BE2C (cell line): ENCODE results near the gene CORO2B.
A peak's percentile ranks its signal among the peaks of the same experiment; 100 is the strongest.

Source experiments
- DNase-seq: peaks from one replicate; pipeline ENCODE4 v3.0.0-alpha.2; 2020
- H3K27me3 ChIP-seq: fragments of 250-450 bp; sonication (Bioruptor Pico); 2 replicates; pipeline ENCODE4 v1.5.1; 2020; ENCODE audit warnings: mild to moderate bottlenecking
- H3K36me3 ChIP-seq: fragments of 250-450 bp; sonication (Bioruptor Pico); 2 replicates; pipeline ENCODE4 v1.5.1; 2020; ENCODE audit warnings: mild to moderate bottlenecking
- H3K4me1 ChIP-seq: fragments of 250-450 bp; sonication (Bioruptor Pico); 2 replicates; pipeline ENCODE4 v1.5.1; 2020
- H3K4me3 ChIP-seq: 2 replicates; pipeline ENCODE4 v1.5.1; 2011; ENCODE audit warnings: low read depth, low read length
- H3K9me3 ChIP-seq: fragments of 250-450 bp; sonication (Bioruptor Pico); 2 replicates; pipeline ENCODE4 v1.5.1; 2020
- CTCF ChIP-seq: IDR thresholded peaks from 2 replicates; pipeline ENCODE4 v1.5.1; 2012; ENCODE audit warnings: mild to moderate bottlenecking, low read depth, low read length

CORO2B gene

DNA sequence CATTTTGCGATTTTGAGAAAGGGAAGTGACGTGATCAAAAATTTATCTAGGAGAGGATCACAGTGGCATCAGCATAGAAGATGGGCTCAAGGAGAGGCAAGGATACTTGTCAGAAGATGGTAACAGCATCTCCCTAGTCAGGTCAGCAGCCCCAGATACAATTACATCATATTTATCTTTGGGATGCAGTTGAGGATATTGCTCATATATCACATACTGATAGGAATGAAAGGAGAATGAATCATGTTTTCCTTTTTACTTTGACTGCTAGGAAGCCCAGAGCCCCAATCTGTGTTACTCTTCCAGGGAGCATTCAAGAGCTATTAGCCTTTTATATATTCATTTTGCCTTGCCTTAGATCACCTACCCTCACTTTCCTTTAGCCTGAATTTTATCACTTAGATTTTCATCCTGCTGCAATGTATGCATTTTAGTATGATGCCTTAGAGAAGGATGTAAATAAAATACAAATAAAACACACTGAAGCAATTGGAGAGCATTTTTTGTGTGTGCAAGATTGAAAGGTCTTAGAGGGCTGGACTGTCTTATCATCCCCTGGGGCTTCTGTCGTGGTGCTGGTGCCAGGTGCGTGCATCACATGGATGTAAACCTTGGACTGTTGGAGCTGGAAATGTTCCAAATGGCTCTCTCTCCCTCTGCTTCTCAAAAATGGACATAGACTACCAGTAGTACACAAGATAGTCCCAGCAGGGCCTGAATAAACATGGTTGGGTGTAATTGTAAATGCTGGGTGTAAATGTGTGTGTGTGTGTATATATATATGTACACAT lies 40.3 kb downstream of the CORO2B start:
- H3K36me3 ChIP-seq = no peaks in the 10 kb centered on the region
- no peak overlapping the region for H3K4me3 ChIP-seq
- H3K4me1 ChIP-seq = peaks cover 51% of the 10 kb centered on the region
- DNase-seq = peak; percentile 60
- no peaks in the 10 kb centered on the region for H3K9me3 ChIP-seq
- no peaks in the 10 kb centered on the region for H3K27me3 ChIP-seq
- no peak for TF ChIP-seq CTCF

- Histone ChIP-seq H3K27me3 (no peaks in the 10 kb centered on the region), H3K36me3 (no peaks in the 10 kb centered on the region), H3K9me3 (no peaks in the 10 kb centered on the region), H3K4me1 (peaks cover 38% of the 10 kb centered on the region), H3K4me3 (no peak overlapping the region)
- peak; percentile 85 for DNase-seq
- TF ChIP-seq CTCF = no peak
Observed at GRCh38 chr15:68620721-68621527, 42.1 kb downstream of the CORO2B start.

- no peak overlapping the region for H3K4me3 ChIP-seq
- H3K27me3 ChIP-seq = no peaks in the 10 kb centered on the region
- no peak for TF ChIP-seq CTCF
- H3K4me1 ChIP-seq = peaks cover 33% of the 10 kb centered on the region
- no peaks in the 10 kb centered on the region for H3K36me3 ChIP-seq
- no peak for DNase-seq
- H3K9me3 ChIP-seq = no peaks in the 10 kb centered on the region
Observed at GRCh38 chr15:68621535-68621934, 42.7 kb downstream of the CORO2B start.

- Histone ChIP-seq H3K4me1 (peaks cover 25% of the 10 kb centered on the region), H3K4me3 (no peak overlapping the region), H3K9me3 (no peaks in the 10 kb centered on the region), H3K27me3 (no peaks in the 10 kb centered on the region), H3K36me3 (no peaks in the 10 kb centered on the region)
- DNase-seq = no peak
- no peak for TF ChIP-seq CTCF
Observed at GRCh38 chr15:68623301-68623892, 44.6 kb downstream of the CORO2B start.

- no peak for TF ChIP-seq CTCF
- H3K27me3 ChIP-seq = no peaks in the 10 kb centered on the region
- no peak for DNase-seq
- no peak overlapping the region for H3K4me3 ChIP-seq
- H3K9me3 ChIP-seq = no peaks in the 10 kb centered on the region
- H3K4me1 ChIP-seq = peaks cover 16% of the 10 kb centered on the region
- H3K36me3 ChIP-seq = no peaks in the 10 kb centered on the region
Observed at GRCh38 chr15:68625853-68626252, 47.1 kb downstream of the CORO2B start.
